Uterus (tissue), 4 donors: ENCODE results near the gene SIAH1. TPM values are rescaled to one million over a fixed set of nuclear protein-coding genes. Genes with fewer than 3 reads are reported as not detected.
"Not testable (repeated sequence)": the region's sequence is repeated elsewhere in the genome, so short reads cannot be mapped to it uniquely, and the experiment has no call there.

ENCODE experiments used
- DNase-seq, 2 donors: peaks; one replicate each; pipeline ENCODE4 v3.0.0-alpha.2; 2019 to 2020
- H3K27ac ChIP-seq, 2 donors: fragments of 200-600 bp; sonication (generic); 1 replicate in 1 of 2; 2 replicates in 1 of 2; pipeline ENCODE4 v1.5.1; 2016 to 2018
- H3K27me3 ChIP-seq, 2 donors: fragments of 200-600 bp; sonication (generic); one replicate each; pipeline ENCODE4 v1.5.1; 2018 to 2019; ENCODE audit warnings: control low read depth in 1 of 2
- H3K36me3 ChIP-seq, 2 donors: fragments of 200-600 bp; sonication (generic); one replicate each; pipeline ENCODE4 v1.5.1; 2019; ENCODE audit warnings: control low read depth in 1 of 2
- H3K4me1 ChIP-seq, 2 donors: fragments of 200-600 bp; sonication (generic); one replicate each; pipeline ENCODE4 v1.5.1; 2018 to 2019; ENCODE audit warnings: control low read depth in 1 of 2
- H3K4me3 ChIP-seq, 2 donors: fragments of 200-600 bp; sonication (generic); 1 replicate in 1 of 2; 2 replicates in 1 of 2; pipeline ENCODE4 v1.5.1; 2018 to 2019; ENCODE audit warnings: mild to moderate bottlenecking in 1 of 2
- H3K9me3 ChIP-seq, 2 donors: fragments of 200-600 bp; sonication (generic); one replicate each; pipeline ENCODE4 v1.5.1; 2019; ENCODE audit warnings: control low read depth in 1 of 2
- CTCF ChIP-seq, 4 experiments: fragments of 200-600 bp in 2 of 4; fragments of 450-650 bp in 2 of 4; sonication (generic) in 2 of 4; IDR thresholded peaks; one replicate each; pipeline ENCODE4 v1.5.1; 2016 to 2019; ENCODE audit warnings: antibody characterized with exemption in 4 of 4, mild to moderate bottlenecking in 2 of 4, moderate library complexity in 1 of 4
- POLR2A ChIP-seq, 2 donors: fragments of 450-650 bp; IDR thresholded peaks; one replicate each; pipeline ENCODE4 v1.6.1; 2016; ENCODE audit warnings: antibody characterized with exemption in 2 of 2, mild to moderate bottlenecking in 1 of 2, moderate library complexity in 1 of 2
- intact Hi-C: fragments of 100-400 bp; cut with DNase I; formaldehyde crosslinking; loops from one replicate; pipeline ENCODE4 v1.15.1; 2023; ENCODE audit warnings: low total_unique reads
- total RNA-seq, 4 donors: library from RNA; depleted of rRNA in 3 of 4; stranded (reverse); fragments of >200 nt in 3 of 4; gene quantifications; one replicate each; pipeline versions ENCODE4 v1.1.0 to v1.2.4, GENCODE V29; 2014 to 2023
- donor health status: DM: yes; HTN: yes; CAD: no.

SIAH1 gene
- total RNA-seq, 4 donors from 2014 or later: 28.2 to 79.4 (median 41.6) TPM

GRCh38 chr16:48354877-48355855 is 30.0 kb downstream of the SIAH1 start:
- Histone ChIP-seq H3K4me1 (no peaks in the 10 kb centered on the region), H3K9me3 (no peaks in the 10 kb centered on the region), H3K27ac (no peak overlapping the region), H3K4me3 (no peak overlapping the region), H3K36me3 (peaks cover 0 to 3% of the 10 kb centered on the region in 2 donors), H3K27me3 (no peaks in the 10 kb centered on the region)
- intact Hi-C loops: loop anchor here (10.0 kb wide), 1 partner anchor 270 kb away; no protein-coding TSS in a partner anchor
- DNase-seq: no peak
- TF ChIP-seq POLR2A (IDR thresholded peaks at IDR 0.05) (no peak), CTCF (IDR thresholded peaks at IDR 0.05) (no peak)

- H3K9me3 ChIP-seq, H3K4me3 ChIP-seq, H3K27me3 ChIP-seq, DNase-seq, H3K36me3 ChIP-seq, H3K4me1 ChIP-seq, H3K27ac ChIP-seq: not testable (repeated sequence)
- intact Hi-C loops: loop anchor here (10.0 kb wide), 1 partner anchor 270 kb away; no protein-coding TSS in a partner anchor
Observed at GRCh38 chr16:48354385-48354784, 30.8 kb downstream of the SIAH1 start.

- Histone ChIP-seq H3K27ac (no peak overlapping the region), H3K9me3 (no peaks in the 10 kb centered on the region), H3K4me1 (no peaks in the 10 kb centered on the region), H3K27me3 (no peaks in the 10 kb centered on the region), H3K36me3 (peaks cover 0 to 3% of the 10 kb centered on the region in 2 donors), H3K4me3 (no peak overlapping the region)
- intact Hi-C loops: loop anchor here (10.0 kb wide), 1 partner anchor 271 kb away; no protein-coding TSS in a partner anchor
- DNase-seq: peak; percentile 41 to 50
- TF ChIP-seq CTCF (IDR thresholded peaks at IDR 0.05) (peak; percentile 74 to 81 (median 76)), POLR2A (IDR thresholded peaks at IDR 0.05) (no peak)
Observed at GRCh38 chr16:48353565-48354163, 31.5 kb downstream of the SIAH1 start.

- Histone ChIP-seq H3K4me1 (no peaks in the 10 kb centered on the region), H3K4me3 (no peak overlapping the region), H3K27me3 (no peaks in the 10 kb centered on the region), H3K9me3 (no peaks in the 10 kb centered on the region), H3K27ac (no peak overlapping the region), H3K36me3 (peaks cover 0 to 3% of the 10 kb centered on the region in 2 donors)
- TF ChIP-seq CTCF (IDR thresholded peaks at IDR 0.05) (no peak), POLR2A (IDR thresholded peaks at IDR 0.05) (no peak)
- intact Hi-C loops: loop anchor here (10.0 kb wide), 1 partner anchor 272 kb away; no protein-coding TSS in a partner anchor
- DNase-seq: no peak
Observed at GRCh38 chr16:48352648-48353390, 32.4 kb downstream of the SIAH1 start.

GRCh38 chr16:48350736-48351135 is 34.5 kb downstream of the SIAH1 start:
- intact Hi-C loops: loop anchor here (10.0 kb wide), 1 partner anchor 274 kb away; no protein-coding TSS in a partner anchor
- no peaks in the 10 kb centered on the region for H3K4me1 ChIP-seq
- DNase-seq: no peak
- no peak overlapping the region for H3K27ac ChIP-seq
- TF ChIP-seq CTCF (IDR thresholded peaks at IDR 0.05) (no peak), POLR2A (IDR thresholded peaks at IDR 0.05) (no peak)
- H3K36me3 ChIP-seq: peaks cover 0 to 3% of the 10 kb centered on the region in 2 donors
- no peak overlapping the region for H3K4me3 ChIP-seq
- no peaks in the 10 kb centered on the region for H3K9me3 ChIP-seq
- no peaks in the 10 kb centered on the region for H3K27me3 ChIP-seq
